NCI-H510A (cell line): ENCODE data around the gene STT3A.
"Not testable (repeated sequence)": the region's sequence is repeated elsewhere in the genome, so short reads cannot be mapped to it uniquely, and the experiment has no call there.

Experiments
- DNase-seq: peaks from one replicate; lab custom pipeline; 2025; lab: John Stamatoyannopoulos, UW

STT3A gene

GRCh38 chr11:125592305-125593113 is at the start of gene STT3A:
STT3A (plus strand) TSS chr11:125592852; CDS start chr11:125595916, 3,064 bp downstream.
- peak; percentile 98 for DNase-seq

DNA sequence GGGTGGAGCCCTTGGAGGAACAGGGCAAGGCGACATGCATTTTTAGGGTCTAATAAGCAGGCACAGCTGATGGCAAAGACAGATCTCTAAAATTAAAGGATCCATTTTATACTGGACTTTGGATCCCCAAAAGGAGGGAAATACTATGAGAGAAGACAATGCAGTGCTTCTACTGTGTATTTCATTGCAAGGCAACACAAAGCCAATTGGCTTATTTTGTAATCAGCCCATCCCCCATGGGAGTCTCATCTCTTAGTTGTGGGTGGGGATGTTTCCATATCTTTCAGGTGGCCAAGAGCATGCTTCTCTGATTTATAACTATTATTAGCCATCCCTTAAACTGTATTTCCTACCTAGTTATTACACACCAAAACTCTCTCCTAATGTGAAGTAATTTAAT is 41.9 kb upstream of the STT3A start:
- DNase-seq, result no peak

DNA sequence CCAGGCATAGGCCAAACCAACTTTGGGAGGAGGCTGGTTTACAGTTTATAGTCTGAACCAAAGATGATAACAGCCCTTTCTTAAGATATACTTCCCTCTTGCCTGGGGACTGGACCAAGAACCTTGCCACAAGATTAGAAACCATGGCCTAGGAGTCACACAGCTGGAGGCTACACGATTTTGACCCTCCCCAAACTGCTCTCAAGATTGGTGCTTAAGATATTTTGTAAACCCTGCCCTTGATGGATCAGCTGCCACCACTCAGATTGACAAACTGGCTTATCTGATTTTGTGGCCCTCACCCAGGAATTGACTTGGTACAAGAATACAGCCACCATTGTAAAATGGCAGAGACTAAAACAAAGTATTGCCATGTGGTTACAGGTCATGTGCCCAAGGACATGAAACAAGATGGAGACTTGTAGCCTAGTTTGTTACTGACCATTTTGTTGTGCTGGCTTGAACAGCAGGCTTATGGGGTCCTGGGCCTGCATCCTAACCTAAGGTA is 40.8 kb upstream of the STT3A start:
- no peak for DNase-seq

GRCh38 chr11:125552927-125553326 is 39.7 kb upstream of the STT3A start:
- DNase-seq, result no peak

- DNase-seq, result no peak
Observed at GRCh38 chr11:125553357-125553756, 39.3 kb upstream of the STT3A start.

- no peak for DNase-seq
Observed at GRCh38 chr11:125554038-125554437, 38.6 kb upstream of the STT3A start.

DNA sequence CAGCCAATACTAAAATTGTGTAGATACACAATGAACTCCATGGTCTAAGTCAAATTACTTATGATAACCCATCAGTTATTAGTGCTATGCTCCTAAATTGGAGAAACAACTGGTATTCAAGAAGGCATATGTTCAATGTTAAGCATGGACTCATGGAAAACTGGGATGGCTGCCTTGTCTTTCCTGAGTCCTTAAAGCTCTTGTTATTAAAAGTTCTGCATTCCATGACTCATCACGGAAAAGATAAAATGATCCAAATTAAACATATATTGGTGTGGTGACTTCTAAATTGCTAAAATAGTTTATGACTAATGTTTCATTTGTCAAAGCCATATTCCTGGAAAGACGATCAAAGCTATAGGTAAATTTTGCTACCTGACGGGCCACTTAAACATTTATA is 32.8 kb upstream of the STT3A start:
- DNase-seq, result no peak

- DNase-seq, result no peak
Observed at GRCh38 chr11:125561924-125562323, 30.7 kb upstream of the STT3A start.

DNA sequence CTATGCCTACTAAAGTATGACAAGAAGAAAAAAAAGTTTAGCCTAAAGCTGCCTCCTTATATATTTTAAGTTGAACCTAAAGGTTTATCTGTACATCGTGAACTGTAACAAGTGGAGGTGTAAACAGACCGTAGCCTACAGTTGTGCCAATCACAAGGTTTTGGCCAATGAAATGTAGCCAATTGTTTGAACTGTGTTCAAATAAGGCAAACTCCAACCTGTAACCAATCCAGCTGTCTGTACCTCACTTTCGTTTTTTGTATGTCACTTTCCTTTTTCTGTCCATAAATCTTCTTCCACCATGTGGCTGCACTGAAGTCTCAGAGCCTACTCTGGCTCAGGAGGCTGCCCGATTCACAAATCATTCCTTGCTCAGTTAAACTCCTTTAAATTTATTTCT is 30.2 kb upstream of the STT3A start:
- no peak for DNase-seq

DNA sequence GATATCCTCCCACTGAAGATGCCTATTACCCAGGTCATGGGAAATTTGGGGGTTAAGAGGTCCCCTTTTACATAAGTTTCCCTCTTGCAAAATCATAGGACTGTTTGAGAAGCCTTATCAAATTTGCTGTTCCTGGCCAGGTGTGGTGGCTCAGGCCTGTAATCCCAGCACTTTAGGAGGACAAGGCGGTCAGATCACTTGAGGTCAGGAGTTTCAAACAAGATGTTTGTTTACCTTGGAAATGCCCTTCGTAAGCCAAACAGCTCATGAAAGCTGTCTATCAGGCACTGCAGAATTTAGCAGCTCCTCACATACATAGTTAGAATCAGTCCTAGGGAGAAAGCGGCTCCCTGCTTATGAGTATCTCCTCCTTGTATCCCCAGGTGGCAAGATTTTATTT is 28.3 kb upstream of the STT3A start:
- DNase-seq, result no peak

DNA sequence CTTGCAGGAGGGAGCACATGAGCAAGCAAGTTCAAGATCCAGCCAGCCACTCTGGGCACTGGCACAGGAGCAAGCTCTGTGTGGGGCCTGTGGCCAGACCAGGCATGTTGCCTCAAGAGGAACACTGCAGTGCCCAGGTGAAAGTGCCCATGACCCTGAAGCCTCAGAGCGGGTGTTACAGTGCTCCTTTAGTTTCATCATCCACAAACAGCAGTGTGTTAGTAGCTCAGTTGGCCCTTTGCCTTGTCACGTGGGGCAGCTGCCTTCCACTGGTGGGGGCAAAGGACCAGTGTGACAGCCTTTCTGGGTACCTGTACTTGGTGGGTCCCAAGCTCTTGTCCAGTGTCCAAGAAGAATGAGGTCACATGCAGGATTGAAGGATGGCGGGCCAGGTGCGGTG is 26.4 kb upstream of the STT3A start:
- DNase-seq, result no peak

GRCh38 chr11:125568970-125569914 is 23.4 kb upstream of the STT3A start, which contains the start of gene EI24:
EI24 (plus strand) TSS chr11:125569477; CDS start chr11:125572528, 3,051 bp downstream.
- DNase-seq, result peak; percentile 85

DNA sequence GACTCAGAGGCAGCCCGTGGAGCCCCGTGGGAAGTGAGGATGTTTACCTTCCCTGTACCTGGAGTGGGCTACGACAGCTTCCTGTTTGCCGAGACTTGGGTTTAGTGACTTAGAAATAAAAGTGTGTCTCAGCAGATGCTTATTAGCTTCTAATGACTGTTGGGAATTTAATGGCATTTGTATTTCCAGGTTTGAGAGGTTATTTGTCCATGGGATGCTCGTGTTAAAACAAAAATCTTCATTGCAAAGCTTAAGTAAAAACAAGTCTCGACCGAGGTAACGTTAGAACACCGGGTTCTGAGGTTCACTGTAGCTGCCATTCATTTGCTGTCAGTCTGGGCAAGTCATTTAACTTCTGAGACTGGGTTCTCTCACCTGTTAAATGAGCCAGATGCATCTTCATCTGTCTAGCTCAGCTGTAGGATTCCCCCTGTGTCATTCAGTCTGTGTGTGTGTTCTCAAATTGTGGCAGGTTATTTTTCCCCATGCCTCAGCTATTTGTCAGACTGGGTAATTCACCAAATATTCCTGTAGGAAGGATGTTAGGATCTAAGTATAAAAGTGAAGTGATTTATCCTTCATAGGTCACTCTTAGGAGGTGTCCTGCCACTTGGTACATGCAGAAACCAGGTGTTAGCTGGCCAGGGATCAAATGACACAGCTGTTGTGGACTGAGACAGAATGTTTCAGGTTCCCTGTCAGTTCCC is 22.6 kb upstream of the STT3A start:
- no peak for DNase-seq

GRCh38 chr11:125570952-125571351 is 21.7 kb upstream of the STT3A start:
- no peak for DNase-seq

DNA sequence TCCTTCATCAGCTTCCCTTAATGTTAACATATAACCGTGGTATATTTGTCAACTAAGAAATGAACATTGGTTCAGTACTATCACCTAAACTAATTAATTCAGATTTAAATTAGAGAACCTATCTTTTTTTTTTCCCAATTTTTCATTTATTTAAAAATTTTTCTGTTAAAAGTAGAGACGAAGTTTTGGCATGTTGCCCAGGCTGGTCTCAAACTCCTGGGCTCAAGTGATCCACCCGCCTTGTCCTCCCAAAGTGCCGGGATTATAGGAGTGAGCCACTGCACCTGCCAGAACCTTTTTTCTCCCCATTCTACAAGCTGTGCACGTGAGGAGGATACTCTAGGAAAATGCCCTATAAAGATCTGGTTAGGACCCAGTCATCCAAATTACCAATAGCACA is 19.7 kb upstream of the STT3A start:
- DNase-seq, result no peak

- not testable (repeated sequence) for DNase-seq
Observed at GRCh38 chr11:125577181-125577580, 15.5 kb upstream of the STT3A start.

DNA sequence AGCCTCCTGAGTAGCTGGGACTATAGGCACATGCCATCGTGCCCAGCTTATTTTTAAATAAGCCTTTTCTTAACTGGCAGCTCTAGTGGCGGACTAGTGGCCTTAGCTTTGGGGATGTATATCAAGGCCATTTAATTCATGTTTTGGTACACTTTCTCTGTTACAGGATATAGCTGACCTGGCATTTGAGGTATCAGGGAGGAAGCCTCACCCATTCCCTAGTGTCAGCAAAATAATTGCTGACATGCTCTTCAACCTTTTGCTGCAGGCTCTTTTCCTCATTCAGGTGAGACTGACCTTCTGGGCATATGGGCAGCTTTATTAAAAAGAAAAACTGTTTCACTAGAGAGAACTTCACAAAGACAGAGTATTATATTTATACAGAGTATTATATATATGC is 13.9 kb upstream of the STT3A start:
- no peak for DNase-seq

- DNase-seq, result no peak
Observed at GRCh38 chr11:125579811-125580210, 12.8 kb upstream of the STT3A start.

GRCh38 chr11:125583496-125583895 is 9.2 kb upstream of the STT3A start:
- DNase-seq, result no peak

GRCh38 chr11:125585487-125585886 is 7.2 kb upstream of the STT3A start:
- DNase-seq, result no peak

- no peak for DNase-seq
Observed at GRCh38 chr11:125586623-125587022, 6.0 kb upstream of the STT3A start.

- DNase-seq, result no peak
Observed at GRCh38 chr11:125587480-125587879, 5.2 kb upstream of the STT3A start.
